Naive thymus-derived CD4-positive, alpha-beta T cell (primary cell): ENCODE results near the gene CAPN7. TPM values are rescaled to one million over a fixed set of nuclear protein-coding genes. Genes with fewer than 3 reads are reported as not detected.

Experiments used
- ATAC-seq: fragments of 150-1000 bp; cut with Tn5 transposase; 2 replicates; pipeline ENCODE4 v1.10.0; 2021; ENCODE audit warnings: mild to moderate bottlenecking, moderate library complexity
- CTCF ChIA-PET: fragments of 350-600 bp; sonication (Branson Sonifier 250); formaldehyde crosslinking; loops from one replicate; lab custom pipeline; 2021; ENCODE audit warnings: antibody characterized with exemption; lab: Charles Lee
- POLR2A ChIA-PET: fragments of 350-600 bp; sonication (Branson Sonifier 250); formaldehyde crosslinking; loops from one replicate; lab custom pipeline; 2021; ENCODE audit warnings: antibody characterized with exemption, inconsistent platforms; lab: Charles Lee
- DNase-seq, 9 donors: peaks; one replicate each; pipeline versions ENCODE4 v3.0.0 to v3.0.0-alpha.2; 2020 to 2022; ENCODE audit warnings: mixed read lengths in 1 of 9
- H3K27ac ChIP-seq: one replicate; pipeline ENCODE4 v1.7.0; 2013; ENCODE audit warnings: mild to moderate bottlenecking, low read depth, low read length, moderate library complexity
- H3K27me3 ChIP-seq, 2 donors: one replicate each; pipeline ENCODE4 v1.7.0; 2013; ENCODE audit warnings: low read length in 2 of 2, mild to moderate bottlenecking in 2 of 2, moderate library complexity in 2 of 2; ENCODE audit not compliant: control insufficient read depth in 2 of 2, insufficient read depth in 2 of 2
- H3K36me3 ChIP-seq, 3 experiments: 1 replicate in 2 of 3; 2 replicates in 1 of 3; pipeline ENCODE4 v1.7.0; 2013; ENCODE audit warnings: low read length in 3 of 3, mild to moderate bottlenecking in 3 of 3, moderate library complexity in 1 of 3; ENCODE audit not compliant: insufficient read depth in 3 of 3, control insufficient read depth in 2 of 3
- H3K4me1 ChIP-seq, 2 donors: one replicate each; pipeline ENCODE4 v1.7.0; 2013; ENCODE audit warnings: low read length in 2 of 2, mild to moderate bottlenecking in 2 of 2, moderate library complexity in 1 of 2; ENCODE audit not compliant: control insufficient read depth in 2 of 2, insufficient read depth in 2 of 2
- H3K4me3 ChIP-seq: 2 replicates; pipeline ENCODE4 v1.7.0; 2013; ENCODE audit warnings: mild to moderate bottlenecking, low read length
- H3K9me3 ChIP-seq, 3 experiments: 1 replicate in 2 of 3; 2 replicates in 1 of 3; pipeline ENCODE4 v1.7.0; 2013; ENCODE audit warnings: low read length in 3 of 3; ENCODE audit not compliant: control insufficient read depth in 2 of 3
- H3K27ac Mint-ChIP-seq, 9 donors: one replicate each; pipeline ENCODE4 v1.8.0; 2020 to 2022; ENCODE audit warnings: mixed read lengths in 9 of 9, mild to moderate bottlenecking in 8 of 9, moderate library complexity in 5 of 9, inconsistent platforms in 2 of 9
- H3K27me3 Mint-ChIP-seq, 5 donors: one replicate each; pipeline ENCODE4 v1.8.0; 2021 to 2022; ENCODE audit warnings: mixed read lengths in 5 of 5, mild to moderate bottlenecking in 1 of 5
- H3K36me3 Mint-ChIP-seq, 5 donors: one replicate each; pipeline ENCODE4 v1.8.0; 2020 to 2022; ENCODE audit warnings: mixed read lengths in 5 of 5, mild to moderate bottlenecking in 3 of 5, inconsistent platforms in 1 of 5
- H3K4me1 Mint-ChIP-seq, 7 donors: one replicate each; pipeline ENCODE4 v1.8.0; 2020 to 2022; ENCODE audit warnings: mixed read lengths in 7 of 7, mild to moderate bottlenecking in 3 of 7, inconsistent platforms in 1 of 7
- H3K4me3 Mint-ChIP-seq, 10 donors: one replicate each; pipeline ENCODE4 v1.8.0; 2020 to 2022; ENCODE audit warnings: mild to moderate bottlenecking in 10 of 10, mixed read lengths in 10 of 10, moderate library complexity in 6 of 10, inconsistent platforms in 2 of 10
- H3K9me3 Mint-ChIP-seq, 11 donors: one replicate each; pipeline ENCODE4 v1.8.0; 2020 to 2022; ENCODE audit warnings: mixed read lengths in 11 of 11, mild to moderate bottlenecking in 4 of 11, inconsistent platforms in 1 of 11, moderate library complexity in 1 of 11
- intact Hi-C, 2 donors: fragments of 100-400 bp; cut with micrococcal nuclease; formaldehyde crosslinking; loops; one replicate each; pipeline ENCODE4 v1.15.1; 2023
- polyA plus RNA-seq, 2 donors: library from polyadenylated mRNA; unstranded; fragments of 300-500 nt; fragmentation: Illumina TruSeq; gene quantifications; one replicate each; pipeline ENCODE4 v1.2.3, GENCODE V29; 2021
- total RNA-seq, 6 experiments: library from RNA in 5 of 6; stranded (reverse) in 5 of 6; gene quantifications; 1 replicate in 5 of 6; 2 replicates in 1 of 6; pipeline ENCODE4 v1.2.3 and lab custom pipeline; 2021 to 2026

Gene CAPN7
- total and polyA plus RNA-seq, 7 experiments from 2014 or later = 23.4 to 104 (median 61.5) TPM

GRCh38 chr3:15288331-15289035 lies 82.4 kb downstream of the CAPN7 start:
- ATAC-seq = no peak
- Histone ChIP-seq H3K9me3 (no peaks in the 10 kb centered on the region), H3K36me3 (peaks cover 0 to 10% (median 0%) of the 10 kb centered on the region in 3 experiments), H3K4me1 (peaks cover 64 to 70% of the 10 kb centered on the region in 2 donors), H3K27me3 (no peaks in the 10 kb centered on the region), H3K4me3 (no peak overlapping the region), H3K27ac (no peak overlapping the region)
- Mint-ChIP-seq H3K27me3 (no peaks in the 10 kb centered on the region), H3K9me3 (peaks cover 0 to 2% (median 0%) of the 10 kb centered on the region in 11 donors), H3K36me3 (peaks cover 0 to 47% (median 9%) of the 10 kb centered on the region in 5 donors), H3K4me1 (peaks cover 68 to 96% (median 90%) of the 10 kb centered on the region in 7 donors), H3K4me3 (peak overlapping the region in 5 of 10 donors; percentile 23 to 67 (median 42)), H3K27ac (peak overlapping the region in 6 of 9 donors; percentile 49 to 94 (median 74))
- intact Hi-C loops = no loop called here
- ChIA-PET CTCF (interaction anchor here (0.5 kb wide), 1 partner anchor 24 kb away, joined by 3 read pairs; no protein-coding TSS in a partner anchor), POLR2A (interaction anchor here (1.0 to 1.5 kb wide), 3 partner anchors 11 to 78 kb away, joined by 3 to 6 read pairs (median 5); no protein-coding TSS in a partner anchor)
- no peak for DNase-seq

GRCh38 chr3:15289661-15290060 lies 83.6 kb downstream of the CAPN7 start:
- ChIA-PET CTCF (interaction anchor here (1.3 kb wide), 1 partner anchor 11 kb away, joined by 6 read pairs; no protein-coding TSS in a partner anchor), POLR2A (interaction anchor here (1.0 to 1.6 kb wide), 5 partner anchors 13 to 76 kb away, joined by 3 to 5 read pairs (median 3); no protein-coding TSS in a partner anchor)
- no peaks in the 10 kb centered on the region for H3K27me3 ChIP-seq
- intact Hi-C loops = no loop called here
- H3K4me3 Mint-ChIP-seq = peak overlapping the region in 9 of 10 donors; percentile 29 to 67 (median 46)
- H3K36me3 ChIP-seq = peaks cover 0 to 10% (median 0%) of the 10 kb centered on the region in 3 experiments
- peak overlapping the region; percentile 47 to 94 (median 76) for H3K27ac Mint-ChIP-seq
- H3K4me3 ChIP-seq = no peak overlapping the region
- H3K27ac ChIP-seq = no peak overlapping the region
- H3K27me3 Mint-ChIP-seq = no peaks in the 10 kb centered on the region
- peaks cover 65 to 95% (median 87%) of the 10 kb centered on the region in 7 donors for H3K4me1 Mint-ChIP-seq
- DNase-seq = no peak
- no peak for ATAC-seq
- H3K9me3 ChIP-seq = no peaks in the 10 kb centered on the region
- H3K4me1 ChIP-seq = peaks cover 58 to 62% of the 10 kb centered on the region in 2 donors
- peaks cover 0 to 2% (median 0%) of the 10 kb centered on the region in 11 donors for H3K9me3 Mint-ChIP-seq
- H3K36me3 Mint-ChIP-seq = peaks cover 0 to 48% (median 12%) of the 10 kb centered on the region in 5 donors

- Mint-ChIP-seq H3K36me3 (peaks cover 4 to 51% (median 15%) of the 10 kb centered on the region in 5 donors), H3K4me1 (peaks cover 68 to 97% (median 89%) of the 10 kb centered on the region in 7 donors), H3K9me3 (peaks cover 0 to 5% (median 0%) of the 10 kb centered on the region in 11 donors), H3K4me3 (peak overlapping the region; percentile 2 to 79 (median 54)), H3K27me3 (no peaks in the 10 kb centered on the region), H3K27ac (peak overlapping the region; percentile 36 to 96 (median 84))
- ATAC-seq = no peak
- DNase-seq = no peak
- Histone ChIP-seq H3K9me3 (no peaks in the 10 kb centered on the region), H3K36me3 (peaks cover 0 to 10% (median 0%) of the 10 kb centered on the region in 3 experiments), H3K4me1 (peaks cover 55 to 61% of the 10 kb centered on the region in 2 donors), H3K27ac (peak overlapping the region; percentile 23), H3K27me3 (no peaks in the 10 kb centered on the region), H3K4me3 (no peak overlapping the region)
- ChIA-PET CTCF (interaction anchor here (0.6 to 1.7 kb wide), 6 partner anchors 8 to 325 kb away, joined by 3 to 6 read pairs (median 4); no protein-coding TSS in a partner anchor), POLR2A (interaction anchor here (0.5 to 3.0 kb wide), 11 partner anchors 10 to 91 kb away, joined by 3 to 17 read pairs (median 3); no protein-coding TSS in a partner anchor)
- intact Hi-C loops = no loop called here
Observed at GRCh38 chr3:15290736-15291135, 84.7 kb downstream of the CAPN7 start.

GRCh38 chr3:15291589-15292541 lies 85.8 kb downstream of the CAPN7 start:
- no peaks in the 10 kb centered on the region for H3K9me3 ChIP-seq
- peak overlapping the region; percentile 23 for H3K27ac ChIP-seq
- Mint-ChIP-seq H3K9me3 (peaks cover 0 to 5% (median 0%) of the 10 kb centered on the region in 11 donors), H3K36me3 (peaks cover 4 to 52% (median 22%) of the 10 kb centered on the region in 5 donors), H3K4me1 (peaks cover 64 to 96% (median 85%) of the 10 kb centered on the region in 7 donors), H3K27me3 (no peaks in the 10 kb centered on the region), H3K27ac (peak overlapping the region; percentile 77 to 97 (median 94)), H3K4me3 (peak overlapping the region; percentile 74 to 86 (median 80))
- ATAC-seq (peak; percentile 84), DNase-seq (peak in 8 of 9 donors; percentile 61 to 78 (median 68))
- ChIA-PET POLR2A (interaction anchor here (0.7 to 3.0 kb wide), 10 partner anchors 8 to 90 kb away, joined by 3 to 17 read pairs (median 4); partner anchors contain the start of gene SH3BP5), CTCF (interaction anchor here (1.0 to 1.7 kb wide), 3 partner anchors 21 to 24 kb away, joined by 3 to 5 read pairs (median 4); no protein-coding TSS in a partner anchor)
- peaks cover 58 to 62% of the 10 kb centered on the region in 2 donors for H3K4me1 ChIP-seq
- H3K36me3 ChIP-seq = no peaks in the 10 kb centered on the region
- intact Hi-C loops = loop anchor here (1.0 to 2.0 kb wide), 10 partner anchors 8 to 86 kb away; partner anchors contain the start of gene SH3BP5 (in 1 of the 2)
- peak overlapping the region; percentile 28 for H3K4me3 ChIP-seq
- H3K27me3 ChIP-seq = no peaks in the 10 kb centered on the region

- Mint-ChIP-seq H3K36me3 (peaks cover 4 to 55% (median 30%) of the 10 kb centered on the region in 5 donors), H3K9me3 (peaks cover 0 to 5% (median 0%) of the 10 kb centered on the region in 11 donors), H3K4me1 (peaks cover 73 to 96% (median 84%) of the 10 kb centered on the region in 7 donors), H3K4me3 (peak overlapping the region in 9 of 10 donors; percentile 3 to 85 (median 78)), H3K27ac (peak overlapping the region in 8 of 9 donors; percentile 44 to 97 (median 92)), H3K27me3 (no peaks in the 10 kb centered on the region)
- ChIA-PET POLR2A (interaction anchor here (1.0 to 3.0 kb wide), 6 partner anchors 7 to 40 kb away, joined by 3 to 17 read pairs (median 6); partner anchors contain the start of gene SH3BP5), CTCF (interaction anchor here (1.7 kb wide), 1 partner anchor 25 kb away, joined by 5 read pairs; no protein-coding TSS in a partner anchor)
- no peak for DNase-seq
- Histone ChIP-seq H3K27me3 (no peaks in the 10 kb centered on the region), H3K4me3 (no peak overlapping the region), H3K36me3 (no peaks in the 10 kb centered on the region), H3K27ac (peak overlapping the region; percentile 10), H3K4me1 (peaks cover 66 to 69% of the 10 kb centered on the region in 2 donors), H3K9me3 (no peaks in the 10 kb centered on the region)
- intact Hi-C loops = loop anchor here (1.0 to 2.0 kb wide), 10 partner anchors 7 to 85 kb away; partner anchors contain the start of gene SH3BP5 (in 1 of the 2)
- ATAC-seq = no peak
Observed at GRCh38 chr3:15292765-15293522, 86.9 kb downstream of the CAPN7 start.
